Chondrocyte (in vitro differentiated cells): ENCODE results near the gene FMNL2. TPM values are rescaled to one million over a fixed set of nuclear protein-coding genes. Genes with fewer than 3 reads are reported as not detected.

Experiments
- DNase-seq: peaks from one replicate; pipeline ENCODE4 v3.0.0; 2021; ENCODE audit warnings: mixed read lengths, low spot score
- H3K27ac Mint-ChIP-seq: one replicate; pipeline ENCODE4 v1.8.0; 2021; ENCODE audit warnings: mild to moderate bottlenecking, moderate library complexity, mixed read lengths; ENCODE audit not compliant: unreplicated experiment
- H3K27me3 Mint-ChIP-seq: 2 replicates; pipeline ENCODE4 v1.8.0; 2021; ENCODE audit warnings: low read depth, mixed read lengths
- H3K36me3 Mint-ChIP-seq: 2 replicates; pipeline ENCODE4 v1.8.0; 2021; ENCODE audit warnings: low read depth, mixed read lengths
- H3K4me1 Mint-ChIP-seq: 2 replicates; pipeline ENCODE4 v1.8.0; 2021; ENCODE audit warnings: low read depth, mild to moderate bottlenecking, mixed read lengths
- H3K4me3 Mint-ChIP-seq: one replicate; pipeline ENCODE4 v1.8.0; 2021; ENCODE audit warnings: mild to moderate bottlenecking, moderate library complexity, mixed read lengths; ENCODE audit not compliant: unreplicated experiment
- H3K9me3 Mint-ChIP-seq: 2 replicates; pipeline ENCODE4 v1.8.0; 2021; ENCODE audit warnings: low read depth, mixed read lengths
- total RNA-seq: library from RNA; stranded (reverse); gene quantifications from 3 replicates; pipeline ENCODE4 v1.2.1, GENCODE V29; 2021
- TF ChIP-seq, protein P1 (sequence below): fragments of 200-600 bp; sonication (generic); IDR thresholded peaks from 2 replicates; pipeline ENCODE4 v1.5.0; 2021; ENCODE audit warnings: antibody characterized with exemption, mild to moderate bottlenecking, moderate library complexity

The FMNL2 gene
- total RNA-seq, 1 donor from 2014 or later: 33.9 TPM

- TF ChIP-seq, protein P1, sequence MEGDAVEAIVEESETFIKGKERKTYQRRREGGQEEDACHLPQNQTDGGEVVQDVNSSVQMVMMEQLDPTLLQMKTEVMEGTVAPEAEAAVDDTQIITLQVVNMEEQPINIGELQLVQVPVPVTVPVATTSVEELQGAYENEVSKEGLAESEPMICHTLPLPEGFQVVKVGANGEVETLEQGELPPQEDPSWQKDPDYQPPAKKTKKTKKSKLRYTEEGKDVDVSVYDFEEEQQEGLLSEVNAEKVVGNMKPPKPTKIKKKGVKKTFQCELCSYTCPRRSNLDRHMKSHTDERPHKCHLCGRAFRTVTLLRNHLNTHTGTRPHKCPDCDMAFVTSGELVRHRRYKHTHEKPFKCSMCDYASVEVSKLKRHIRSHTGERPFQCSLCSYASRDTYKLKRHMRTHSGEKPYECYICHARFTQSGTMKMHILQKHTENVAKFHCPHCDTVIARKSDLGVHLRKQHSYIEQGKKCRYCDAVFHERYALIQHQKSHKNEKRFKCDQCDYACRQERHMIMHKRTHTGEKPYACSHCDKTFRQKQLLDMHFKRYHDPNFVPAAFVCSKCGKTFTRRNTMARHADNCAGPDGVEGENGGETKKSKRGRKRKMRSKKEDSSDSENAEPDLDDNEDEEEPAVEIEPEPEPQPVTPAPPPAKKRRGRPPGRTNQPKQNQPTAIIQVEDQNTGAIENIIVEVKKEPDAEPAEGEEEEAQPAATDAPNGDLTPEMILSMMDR: no peak
- Mint-ChIP-seq H3K27me3 (no peaks in the 10 kb centered on the region), H3K27ac (peak overlapping the region; percentile 45), H3K9me3 (no peaks in the 10 kb centered on the region), H3K36me3 (peaks cover 2% of the 10 kb centered on the region), H3K4me3 (peak overlapping the region; percentile 18), H3K4me1 (peaks cover 29% of the 10 kb centered on the region)
- DNase-seq: no peak
These were observed 19.2 kb downstream of the FMNL2 start for GRCh38 chr2:152354069-152354755.

- H3K27ac Mint-ChIP-seq: no peak overlapping the region
- H3K27me3 Mint-ChIP-seq: no peaks in the 10 kb centered on the region
- H3K9me3 Mint-ChIP-seq: no peaks in the 10 kb centered on the region
- H3K4me1 Mint-ChIP-seq: peaks cover 29% of the 10 kb centered on the region
- no peak for DNase-seq
- H3K4me3 Mint-ChIP-seq: no peak overlapping the region
- TF ChIP-seq, protein P1: no peak
- peaks cover 2% of the 10 kb centered on the region for H3K36me3 Mint-ChIP-seq
These were observed 19.9 kb downstream of the FMNL2 start for GRCh38 chr2:152354909-152355308.

DNA sequence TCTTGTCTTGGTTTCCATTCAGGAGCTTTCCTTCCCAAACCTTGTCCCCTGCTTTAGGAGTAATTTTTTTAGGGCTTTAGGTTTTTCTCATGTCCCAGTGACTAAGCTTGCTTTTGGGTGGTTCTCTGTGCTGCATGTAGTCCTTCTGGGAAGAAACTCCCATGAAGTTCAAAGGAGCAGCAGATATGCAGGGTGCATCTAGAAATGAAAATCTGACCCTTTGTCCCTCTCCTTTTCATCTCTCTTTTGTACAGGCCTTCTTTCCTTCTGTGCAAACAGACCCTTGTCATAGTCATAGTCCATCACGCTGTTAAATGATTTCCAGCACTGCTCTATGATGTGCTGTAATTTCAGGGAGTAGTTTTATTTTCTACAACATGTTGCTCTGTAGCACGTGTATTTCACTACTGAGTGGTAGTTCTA lies 20.4 kb downstream of the FMNL2 start:
- Mint-ChIP-seq H3K9me3 (no peaks in the 10 kb centered on the region), H3K36me3 (peaks cover 2% of the 10 kb centered on the region), H3K27ac (peak overlapping the region; percentile 19), H3K27me3 (no peaks in the 10 kb centered on the region), H3K4me3 (no peak overlapping the region), H3K4me1 (peaks cover 29% of the 10 kb centered on the region)
- TF ChIP-seq, protein P1: no peak
- no peak for DNase-seq

- Mint-ChIP-seq H3K4me1 (peaks cover 12% of the 10 kb centered on the region), H3K27me3 (no peaks in the 10 kb centered on the region), H3K9me3 (no peaks in the 10 kb centered on the region), H3K36me3 (peaks cover 2% of the 10 kb centered on the region), H3K4me3 (no peak overlapping the region), H3K27ac (no peak overlapping the region)
- TF ChIP-seq, protein P1: no peak
- DNase-seq: no peak
These were observed 24.8 kb downstream of the FMNL2 start for GRCh38 chr2:152359573-152360363.

- Mint-ChIP-seq H3K4me3 (no peak overlapping the region), H3K4me1 (peaks cover 16% of the 10 kb centered on the region), H3K36me3 (no peaks in the 10 kb centered on the region), H3K27me3 (no peaks in the 10 kb centered on the region), H3K27ac (no peak overlapping the region), H3K9me3 (no peaks in the 10 kb centered on the region)
- DNase-seq: no peak
- TF ChIP-seq, protein P1: no peak
These were observed 29.0 kb downstream of the FMNL2 start for GRCh38 chr2:152363936-152364335.
